Prostate gland (tissue), 1 donor: ENCODE results near the gene FLOT1.

ENCODE experiments used
- POLR2A ChIP-seq: fragments of 450-650 bp; IDR thresholded peaks from one replicate; pipeline ENCODE4 v1.6.1; 2016; ENCODE audit warnings: antibody characterized with exemption, mild to moderate bottlenecking
- POLR2AphosphoS5 ChIP-seq: sonication (generic); formaldehyde crosslinking; IDR thresholded peaks from one replicate; pipeline ENCODE4 v1.6.1; 2017; ENCODE audit warnings: antibody characterized with exemption

- TF ChIP-seq POLR2A (no peak), POLR2AphosphoS5 (no peak)
These were observed 51.2 kb downstream of the FLOT1 start for GRCh38 chr6:30691208-30691847.
